ENCODE results near the gene TSNAXIP1. TPM values are rescaled to one million over a fixed set of nuclear protein-coding genes. Genes with fewer than 3 reads are reported as not detected.

The TSNAXIP1 gene
- total and polyA plus RNA-seq, 2 experiments from 2014 or later: 3.1 to 5.8 TPM

- H3K4me2 ChIP-seq: peak overlapping the region; percentile 86
- 22% methylated on average over 23 of the region's 23 CpGs for WGBS (ENCODE audit: low lambda C conversion rate, missing lambda C conversion rate)
- H3K36me3 ChIP-seq (replicated peaks; ENCODE audit: insufficient read depth, low read depth): no peaks in the 10 kb centered on the region
- peaks cover 40% of the 10 kb centered on the region for H3K79me2 ChIP-seq
- peak overlapping the region; percentile 95 for H2AFZ ChIP-seq
- H3K9me2 ChIP-seq (replicated peaks; ENCODE audit: insufficient read depth): no peaks in the 10 kb centered on the region
- peaks cover 17% of the 10 kb centered on the region for H4K20me1 ChIP-seq (ENCODE audit: insufficient read depth, poor library complexity, severe bottlenecking)
- H3K27ac ChIP-seq: peak overlapping the region; percentile 88
- H3K9me3 ChIP-seq (ENCODE audit: low read depth): no peaks in the 10 kb centered on the region
- peaks cover 10% of the 10 kb centered on the region for H3K4me1 ChIP-seq (ENCODE audit: insufficient read depth)
- TF ChIP-seq EZH2 (IDR thresholded peaks at IDR 0.05; ENCODE audit: borderline replicate concordance): no peak
- TF ChIP-seq, protein P1, sequence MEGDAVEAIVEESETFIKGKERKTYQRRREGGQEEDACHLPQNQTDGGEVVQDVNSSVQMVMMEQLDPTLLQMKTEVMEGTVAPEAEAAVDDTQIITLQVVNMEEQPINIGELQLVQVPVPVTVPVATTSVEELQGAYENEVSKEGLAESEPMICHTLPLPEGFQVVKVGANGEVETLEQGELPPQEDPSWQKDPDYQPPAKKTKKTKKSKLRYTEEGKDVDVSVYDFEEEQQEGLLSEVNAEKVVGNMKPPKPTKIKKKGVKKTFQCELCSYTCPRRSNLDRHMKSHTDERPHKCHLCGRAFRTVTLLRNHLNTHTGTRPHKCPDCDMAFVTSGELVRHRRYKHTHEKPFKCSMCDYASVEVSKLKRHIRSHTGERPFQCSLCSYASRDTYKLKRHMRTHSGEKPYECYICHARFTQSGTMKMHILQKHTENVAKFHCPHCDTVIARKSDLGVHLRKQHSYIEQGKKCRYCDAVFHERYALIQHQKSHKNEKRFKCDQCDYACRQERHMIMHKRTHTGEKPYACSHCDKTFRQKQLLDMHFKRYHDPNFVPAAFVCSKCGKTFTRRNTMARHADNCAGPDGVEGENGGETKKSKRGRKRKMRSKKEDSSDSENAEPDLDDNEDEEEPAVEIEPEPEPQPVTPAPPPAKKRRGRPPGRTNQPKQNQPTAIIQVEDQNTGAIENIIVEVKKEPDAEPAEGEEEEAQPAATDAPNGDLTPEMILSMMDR (IDR thresholded peaks at IDR 0.05; ENCODE audit: poor library complexity): no peak
- no peak for TF ChIP-seq EZH2phosphoT487 (IDR thresholded peaks at IDR 0.05; ENCODE audit: low read depth, severe bottlenecking, unreplicated experiment)
- H3K27me3 ChIP-seq: no peaks in the 10 kb centered on the region
- peak overlapping the region; percentile 94 for H3K4me3 ChIP-seq
- DNase-seq (ENCODE audit: low spot score): no peak
Measured at GRCh38 chr16:67873435-67874370, 67.0 kb downstream of the TSNAXIP1 start.

- H3K4me3 ChIP-seq: no peak overlapping the region
Measured at GRCh38 chr16:67874372-67874771, 67.7 kb downstream of the TSNAXIP1 start.

GRCh38 chr16:67877064-67877463 lies 70.4 kb downstream of the TSNAXIP1 start:
- Histone ChIP-seq H3K36me3 (replicated peaks; ENCODE audit: insufficient read depth, low read depth) (no peaks in the 10 kb centered on the region), H3K4me1 (ENCODE audit: insufficient read depth) (peaks cover 10% of the 10 kb centered on the region), H3K9me3 (ENCODE audit: low read depth) (no peaks in the 10 kb centered on the region), H3K9me2 (replicated peaks; ENCODE audit: insufficient read depth) (no peaks in the 10 kb centered on the region), H3K79me2 (peaks cover 40% of the 10 kb centered on the region), H2AFZ (no peak overlapping the region), H4K20me1 (ENCODE audit: insufficient read depth, poor library complexity, severe bottlenecking) (peaks cover 17% of the 10 kb centered on the region), H3K4me2 (no peak overlapping the region), H3K27me3 (no peaks in the 10 kb centered on the region), H3K4me3 (no peak overlapping the region), H3K27ac (no peak overlapping the region)
- DNase-seq (ENCODE audit: low spot score): no peak
- no peak for TF ChIP-seq EZH2phosphoT487 (IDR thresholded peaks at IDR 0.05; ENCODE audit: low read depth, severe bottlenecking, unreplicated experiment)
- TF ChIP-seq EZH2 (IDR thresholded peaks at IDR 0.05; ENCODE audit: borderline replicate concordance): no peak
- TF ChIP-seq, protein P1 (IDR thresholded peaks at IDR 0.05; ENCODE audit: poor library complexity): no peak
- 98% methylated on average over 11 of the region's 11 CpGs for WGBS (ENCODE audit: low lambda C conversion rate, missing lambda C conversion rate)

More at GRCh38 chr16:67874372-67874771, 67.7 kb downstream of the TSNAXIP1 start:
- no peaks in the 10 kb centered on the region for H3K9me3 ChIP-seq (ENCODE audit: low read depth)
- H4K20me1 ChIP-seq (ENCODE audit: insufficient read depth, poor library complexity, severe bottlenecking): peaks cover 17% of the 10 kb centered on the region
- H3K9me2 ChIP-seq (replicated peaks; ENCODE audit: insufficient read depth): no peaks in the 10 kb centered on the region
- H3K27me3 ChIP-seq: no peaks in the 10 kb centered on the region
- no peak overlapping the region for H2AFZ ChIP-seq
- 76% methylated on average over 3 of the region's 3 CpGs for WGBS (ENCODE audit: low lambda C conversion rate, missing lambda C conversion rate)
- TF ChIP-seq, protein P1 (IDR thresholded peaks at IDR 0.05; ENCODE audit: poor library complexity): no peak
- TF ChIP-seq EZH2 (IDR thresholded peaks at IDR 0.05; ENCODE audit: borderline replicate concordance): no peak
- no peak for TF ChIP-seq EZH2phosphoT487 (IDR thresholded peaks at IDR 0.05; ENCODE audit: low read depth, severe bottlenecking, unreplicated experiment)
- H3K79me2 ChIP-seq: peaks cover 40% of the 10 kb centered on the region
- DNase-seq (ENCODE audit: low spot score): no peak
- peaks cover 10% of the 10 kb centered on the region for H3K4me1 ChIP-seq (ENCODE audit: insufficient read depth)
- peak overlapping the region; percentile 88 for H3K27ac ChIP-seq
- H3K4me2 ChIP-seq: peak overlapping the region; percentile 86
- H3K36me3 ChIP-seq (replicated peaks; ENCODE audit: insufficient read depth, low read depth): no peaks in the 10 kb centered on the region

Small RNA genes within 50 kb of the gene (small RNA-seq; reads per million reads assigned to genes)
- gene AC040162.2: not detected

Other genes starting within 250 kb of the TSNAXIP1 start
- gene CTCF, start 244.4 kb upstream of the TSNAXIP1 start, total RNA-seq: 44.1 and 46.0 TPM in 2 replicates
- 35.5 and 36.8 TPM in 2 replicates for gene CTCF, start 244.4 kb upstream of the TSNAXIP1 start, polyA plus RNA-seq
- 0.52 and 1.7 TPM in 2 replicates for gene CARMIL2, start 161.7 kb upstream of the TSNAXIP1 start, total RNA-seq
- gene CARMIL2, start 161.7 kb upstream of the TSNAXIP1 start, polyA plus RNA-seq: 2.6 and 2.9 TPM in 2 replicates
- gene ACD, start 146.6 kb upstream of the TSNAXIP1 start, total RNA-seq: 17.1 and 18.5 TPM in 2 replicates
- 26.3 and 28.5 TPM in 2 replicates for gene ACD, start 146.6 kb upstream of the TSNAXIP1 start, polyA plus RNA-seq
- 1.1 and 1.4 TPM in 2 replicates for gene PARD6A, start 145.9 kb upstream of the TSNAXIP1 start, total RNA-seq
- 1.8 and 3.0 TPM in 2 replicates for gene PARD6A, start 145.9 kb upstream of the TSNAXIP1 start, polyA plus RNA-seq
- gene ENKD1, start 140.1 kb upstream of the TSNAXIP1 start, total RNA-seq: 8.3 and 10.2 TPM in 2 replicates
- 13.1 and 16.0 TPM in 2 replicates for gene ENKD1, start 140.1 kb upstream of the TSNAXIP1 start, polyA plus RNA-seq
- gene C16orf86, start 140.1 kb upstream of the TSNAXIP1 start, total RNA-seq: 1.7 and 2.3 TPM in 2 replicates
- 3.4 and 4.1 TPM in 2 replicates for gene C16orf86, start 140.1 kb upstream of the TSNAXIP1 start, polyA plus RNA-seq
- 9.8 and 10.4 TPM in 2 replicates for gene GFOD2, start 87.6 kb upstream of the TSNAXIP1 start, total RNA-seq
- gene GFOD2, start 87.6 kb upstream of the TSNAXIP1 start, polyA plus RNA-seq: 7.5 and 12.4 TPM in 2 replicates
- gene RANBP10, start 329 bp upstream of the TSNAXIP1 start, total RNA-seq: 8.6 and 8.8 TPM in 2 replicates
- gene RANBP10, start 329 bp upstream of the TSNAXIP1 start, polyA plus RNA-seq: 12.4 and 12.6 TPM in 2 replicates
- gene THAP11, start 35.4 kb downstream of the TSNAXIP1 start, total RNA-seq: 35.4 and 40.0 TPM in 2 replicates
- gene THAP11, start 35.4 kb downstream of the TSNAXIP1 start, polyA plus RNA-seq: 36.7 and 36.9 TPM in 2 replicates
- 100 and 102 TPM in 2 replicates for gene NUTF2, start 40.0 kb downstream of the TSNAXIP1 start, total RNA-seq
- 197 and 216 TPM in 2 replicates for gene NUTF2, start 40.0 kb downstream of the TSNAXIP1 start, polyA plus RNA-seq
- 28.5 and 38.1 TPM in 2 replicates for gene CENPT, start 40.8 kb downstream of the TSNAXIP1 start, total RNA-seq
- 84.0 and 115 TPM in 2 replicates for gene CENPT, start 40.8 kb downstream of the TSNAXIP1 start, polyA plus RNA-seq
- gene EDC4, start 66.2 kb downstream of the TSNAXIP1 start, total RNA-seq: 41.1 and 46.3 TPM in 2 replicates
- 59.0 and 76.7 TPM in 2 replicates for gene EDC4, start 66.2 kb downstream of the TSNAXIP1 start, polyA plus RNA-seq
- gene NRN1L, start 78.0 kb downstream of the TSNAXIP1 start, total RNA-seq: 0.73 TPM in 1 of 2 replicates, not detected in the other
- gene NRN1L, start 78.0 kb downstream of the TSNAXIP1 start, polyA plus RNA-seq: 1.6 TPM in 1 of 2 replicates, not detected in the other
- gene PSKH1, start 86.4 kb downstream of the TSNAXIP1 start, total RNA-seq: 29.2 and 30.5 TPM in 2 replicates
- gene PSKH1, start 86.4 kb downstream of the TSNAXIP1 start, polyA plus RNA-seq: 38.6 and 44.6 TPM in 2 replicates
- 0.63 TPM in 1 of 2 replicates, not detected in the other for gene CTRL, start 125.0 kb downstream of the TSNAXIP1 start, total RNA-seq
- gene CTRL, start 125.0 kb downstream of the TSNAXIP1 start, polyA plus RNA-seq: 12.5 and 13.4 TPM in 2 replicates
- gene PSMB10, start 130.0 kb downstream of the TSNAXIP1 start, total RNA-seq: 13.7 and 27.8 TPM in 2 replicates
- gene PSMB10, start 130.0 kb downstream of the TSNAXIP1 start, polyA plus RNA-seq: 48.7 and 52.2 TPM in 2 replicates
- 15.6 and 19.8 TPM in 2 replicates for gene LCAT, start 137.2 kb downstream of the TSNAXIP1 start, total RNA-seq
- gene LCAT, start 137.2 kb downstream of the TSNAXIP1 start, polyA plus RNA-seq: 44.6 and 47.3 TPM in 2 replicates
- 23.7 and 55.2 TPM in 2 replicates for gene SLC12A4, start 161.7 kb downstream of the TSNAXIP1 start, total RNA-seq
- 63.9 and 65.3 TPM in 2 replicates for gene SLC12A4, start 161.7 kb downstream of the TSNAXIP1 start, polyA plus RNA-seq
- gene DPEP3, start 173.6 kb downstream of the TSNAXIP1 start, total RNA-seq: not detected in 2 replicates
- not detected in 2 replicates for gene DPEP3, start 173.6 kb downstream of the TSNAXIP1 start, polyA plus RNA-seq
- not detected in 2 replicates for gene DPEP2, start 192.6 kb downstream of the TSNAXIP1 start, total RNA-seq
- gene DPEP2, start 192.6 kb downstream of the TSNAXIP1 start, polyA plus RNA-seq: 1.1 TPM in 1 of 2 replicates, not detected in the other
- not detected in 2 replicates for gene DPEP2NB, start 209.0 kb downstream of the TSNAXIP1 start, total RNA-seq
- not detected in 2 replicates for gene DPEP2NB, start 209.0 kb downstream of the TSNAXIP1 start, polyA plus RNA-seq
- 8.6 and 11.1 TPM in 2 replicates for gene DDX28, start 216.3 kb downstream of the TSNAXIP1 start, total RNA-seq
- gene DDX28, start 216.3 kb downstream of the TSNAXIP1 start, polyA plus RNA-seq: 12.5 and 15.0 TPM in 2 replicates
- 11.8 and 12.2 TPM in 2 replicates for gene DUS2, start 216.4 kb downstream of the TSNAXIP1 start, total RNA-seq
- gene DUS2, start 216.4 kb downstream of the TSNAXIP1 start, polyA plus RNA-seq: 15.6 and 18.0 TPM in 2 replicates